WTC11 (cell line): ENCODE data around the gene SBSN. TPM values are rescaled to one million over a fixed set of nuclear protein-coding genes. Genes with fewer than 3 reads are reported as not detected.

Experiments used
- ATAC-seq: fragments of 200-7000 bp; cut with Tn5 transposase; 2 replicates; pipeline ENCODE4 v1.10.0; 2021; ENCODE audit warnings: mild to moderate bottlenecking, moderate library complexity
- CTCF ChIA-PET: fragments of 300-600 bp; sonication (Branson Sonifier 250); formaldehyde crosslinking; loops from one replicate; lab custom pipeline; 2021; ENCODE audit warnings: antibody characterized with exemption; lab: Charles Lee
- POLR2A ChIA-PET: fragments of 350-600 bp; sonication (Branson Sonifier 250); formaldehyde crosslinking; loops from one replicate; lab custom pipeline; 2021; ENCODE audit warnings: antibody characterized with exemption; lab: Charles Lee
- DNase-seq: peaks from one replicate; pipeline ENCODE4 v3.0.0; 2021; ENCODE audit warnings: low spot score
- H3K27ac Mint-ChIP-seq: 2 replicates; pipeline ENCODE4 v1.8.0; 2021; ENCODE audit warnings: mixed read lengths
- H3K27me3 Mint-ChIP-seq: 2 replicates; pipeline ENCODE4 v1.8.0; 2021; ENCODE audit warnings: low read depth, mild to moderate bottlenecking, moderate library complexity, mixed read lengths
- H3K36me3 Mint-ChIP-seq: 2 replicates; pipeline ENCODE4 v1.8.0; 2021; ENCODE audit warnings: mixed read lengths
- H3K4me1 Mint-ChIP-seq: 2 replicates; pipeline ENCODE4 v1.8.0; 2022; ENCODE audit warnings: mixed read lengths
- H3K4me3 Mint-ChIP-seq: 2 replicates; pipeline ENCODE4 v1.8.0; 2021; ENCODE audit warnings: mild to moderate bottlenecking, moderate library complexity, mixed read lengths
- H3K9me3 Mint-ChIP-seq: 2 replicates; pipeline ENCODE4 v1.8.0; 2021; ENCODE audit warnings: mixed read lengths
- ATF1 ChIP-seq: sonication (generic); formaldehyde crosslinking; IDR thresholded peaks from 2 replicates; pipeline ENCODE4 v1.8.1; 2023; ENCODE audit warnings: mild to moderate bottlenecking, moderate library complexity, missing genetic modification reagents
- CREB1 ChIP-seq: sonication (generic); formaldehyde crosslinking; IDR thresholded peaks from 2 replicates; pipeline ENCODE4 v1.8.0; 2023; ENCODE audit warnings: mild to moderate bottlenecking, missing genetic modification reagents
- ELF4 ChIP-seq: sonication (generic); formaldehyde crosslinking; IDR thresholded peaks from 2 replicates; pipeline ENCODE4 v1.8.1; 2022; ENCODE audit warnings: low read depth, mild to moderate bottlenecking, moderate library complexity, missing genetic modification reagents
- ESRRA ChIP-seq: sonication (generic); formaldehyde crosslinking; IDR thresholded peaks from 2 replicates; pipeline ENCODE4 v1.8.1; 2022; ENCODE audit warnings: mild to moderate bottlenecking, missing genetic modification reagents, borderline replicate concordance
- IRF2 ChIP-seq: sonication (generic); formaldehyde crosslinking; IDR thresholded peaks from 2 replicates; pipeline ENCODE4 v1.8.0; 2022; ENCODE audit warnings: low read depth, missing genetic modification reagents, borderline replicate concordance
- NFE2L1 ChIP-seq: sonication (generic); formaldehyde crosslinking; IDR thresholded peaks from 2 replicates; pipeline ENCODE4 v1.8.1; 2023; ENCODE audit warnings: missing genetic modification reagents
- RELA ChIP-seq: sonication (generic); formaldehyde crosslinking; IDR thresholded peaks from 2 replicates; pipeline ENCODE4 v1.8.1; 2022; ENCODE audit warnings: missing genetic modification reagents, mild to moderate bottlenecking, borderline replicate concordance
- TCF7 ChIP-seq: sonication (generic); formaldehyde crosslinking; IDR thresholded peaks from 2 replicates; pipeline ENCODE4 v1.8.0; 2022; ENCODE audit warnings: mild to moderate bottlenecking, low read depth, missing genetic modification reagents, moderate library complexity
- ZNF138 ChIP-seq: sonication (generic); formaldehyde crosslinking; conservative IDR thresholded peaks from 2 replicates; pipeline ENCODE4 v1.8.1; 2022; ENCODE audit warnings: mild to moderate bottlenecking, moderate library complexity, missing genetic modification reagents
- ZNF317 ChIP-seq: sonication (generic); formaldehyde crosslinking; IDR thresholded peaks from 2 replicates; pipeline ENCODE4 v1.8.1; 2023; ENCODE audit warnings: low read depth, mild to moderate bottlenecking, moderate library complexity, missing genetic modification reagents, borderline replicate concordance
- ZNF423 ChIP-seq: fragments of 250-450 bp; sonication (Bioruptor Pico); IDR thresholded peaks from 2 replicates; pipeline ENCODE4 v2.1.2; 2022; ENCODE audit warnings: mild to moderate bottlenecking, moderate library complexity
- total RNA-seq: library from RNA; stranded (reverse); gene quantifications from 3 replicates; pipeline ENCODE4 v1.2.3, GENCODE V29; 2021
- TF ChIP-seq, protein P1 (sequence below): fragments of 250-450 bp; sonication (Bioruptor Pico); IDR thresholded peaks from 2 replicates; pipeline ENCODE4 v2.1.2; 2022; ENCODE audit warnings: mild to moderate bottlenecking, moderate library complexity
- TF ChIP-seq, protein P2 (sequence below): sonication (generic); formaldehyde crosslinking; IDR thresholded peaks from 2 replicates; pipeline ENCODE4 v1.8.0; 2022; ENCODE audit warnings: mild to moderate bottlenecking, missing genetic modification reagents
- TF ChIP-seq, protein P3 (sequence below): sonication (generic); formaldehyde crosslinking; IDR thresholded peaks from 2 replicates; pipeline ENCODE4 v1.8.0; 2022; ENCODE audit warnings: mild to moderate bottlenecking, missing genetic modification reagents
- TF ChIP-seq, protein P4 (sequence below): sonication (generic); formaldehyde crosslinking; IDR thresholded peaks from 2 replicates; pipeline ENCODE4 v1.8.1; 2023; ENCODE audit warnings: mild to moderate bottlenecking, missing genetic modification reagents
- TF ChIP-seq, protein P5 (sequence below): fragments of 250-450 bp; sonication (Bioruptor Pico); IDR thresholded peaks from 2 replicates; pipeline ENCODE4 v1.9.0; 2021; ENCODE audit warnings: mild to moderate bottlenecking
- TF ChIP-seq, protein P6 (sequence below): sonication (generic); formaldehyde crosslinking; IDR thresholded peaks from 2 replicates; pipeline ENCODE4 v1.8.1; 2022; ENCODE audit warnings: missing genetic modification reagents, borderline replicate concordance
- TF ChIP-seq, protein P7 (sequence below): fragments of 250-450 bp; sonication (Bioruptor Pico); IDR thresholded peaks from 2 replicates; pipeline ENCODE4 v1.9.0; 2021; ENCODE audit warnings: mild to moderate bottlenecking

SBSN gene
- total RNA-seq, 1 experiment from 2014 or later, result 0.15 TPM

DNA sequence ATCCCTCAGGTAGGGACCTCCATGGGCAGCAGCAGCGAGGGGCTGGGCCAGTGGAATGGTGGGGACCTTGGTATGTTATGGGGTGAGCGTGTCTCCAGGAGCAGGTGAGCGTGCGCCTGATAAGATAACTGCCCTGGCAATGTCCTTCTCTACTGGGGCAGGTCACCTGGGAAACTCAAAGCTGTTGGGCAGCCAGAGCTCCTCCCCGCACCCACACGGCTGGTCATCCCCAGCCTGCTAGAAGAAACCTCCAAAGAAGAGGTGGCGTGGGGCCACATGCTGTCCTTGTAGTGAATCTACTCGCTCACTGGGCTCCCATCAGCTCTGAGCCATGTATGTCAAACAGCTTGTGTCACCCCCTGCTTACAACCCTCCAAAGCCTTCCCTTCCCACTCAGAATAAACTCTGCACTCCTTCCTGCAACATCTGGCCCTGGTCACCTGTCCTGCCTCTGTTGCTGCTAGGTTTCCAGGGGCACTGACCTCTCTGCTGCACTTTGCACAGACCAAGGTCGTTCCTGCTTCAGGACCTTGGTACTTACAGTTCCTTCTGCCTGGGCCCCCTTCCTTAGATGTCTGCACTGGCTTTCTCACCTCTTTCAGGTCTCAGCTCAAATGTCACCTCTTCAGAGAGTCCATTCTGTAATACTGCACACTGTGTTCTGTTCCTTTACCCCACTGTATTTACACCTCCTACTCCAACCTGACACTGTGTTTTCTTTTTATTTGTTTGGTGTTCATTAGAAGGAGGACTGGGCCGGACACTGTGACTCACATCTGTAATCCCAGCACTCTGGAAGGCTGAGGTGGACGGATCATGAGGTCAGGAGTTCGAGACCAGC is 37.1 kb upstream of the SBSN start (continued):
- no peak for TF ChIP-seq ZNF423 (CRISPR knock-in tag)
- TF ChIP-seq, protein P1, sequence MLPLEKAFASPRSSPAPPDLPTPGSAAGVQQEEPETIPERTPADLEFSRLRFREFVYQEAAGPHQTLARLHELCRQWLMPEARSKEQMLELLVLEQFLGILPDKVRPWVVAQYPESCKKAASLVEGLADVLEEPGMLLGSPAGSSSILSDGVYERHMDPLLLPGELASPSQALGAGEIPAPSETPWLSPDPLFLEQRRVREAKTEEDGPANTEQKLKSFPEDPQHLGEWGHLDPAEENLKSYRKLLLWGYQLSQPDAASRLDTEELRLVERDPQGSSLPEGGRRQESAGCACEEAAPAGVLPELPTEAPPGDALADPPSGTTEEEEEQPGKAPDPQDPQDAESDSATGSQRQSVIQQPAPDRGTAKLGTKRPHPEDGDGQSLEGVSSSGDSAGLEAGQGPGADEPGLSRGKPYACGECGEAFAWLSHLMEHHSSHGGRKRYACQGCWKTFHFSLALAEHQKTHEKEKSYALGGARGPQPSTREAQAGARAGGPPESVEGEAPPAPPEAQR (CRISPR knock-in tag), result no peak

DNA sequence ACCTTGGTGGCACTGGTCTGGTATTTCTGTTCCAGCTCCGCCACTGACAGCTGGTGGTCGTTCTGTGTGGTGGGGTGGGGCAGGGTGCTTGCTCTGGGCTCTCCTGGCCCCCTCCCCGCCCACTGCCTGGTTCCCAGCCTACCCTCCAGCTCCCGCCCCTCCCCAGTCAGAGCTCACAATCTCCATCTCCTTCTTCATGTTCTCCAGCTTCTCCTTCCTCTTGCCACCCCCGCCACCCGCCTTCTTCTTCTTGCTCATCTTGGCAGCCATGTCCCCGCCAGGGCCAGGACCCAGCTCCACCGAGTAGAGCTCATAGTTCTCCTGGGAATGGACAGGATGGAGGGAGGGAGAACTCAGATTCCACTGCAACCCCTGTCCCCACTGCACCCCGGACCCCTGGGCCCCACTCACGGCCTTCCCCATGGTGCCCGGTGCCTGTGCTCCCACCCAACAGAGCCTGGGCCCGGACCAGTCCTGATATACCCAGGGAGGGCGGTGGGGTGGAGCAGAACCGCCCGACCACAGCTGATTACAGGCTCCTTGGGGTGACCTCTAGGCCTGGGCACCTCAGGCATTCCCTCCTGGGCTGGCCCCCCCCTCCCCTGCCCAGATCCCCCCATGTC is 35.2 kb upstream of the SBSN start, which contains the start of gene ATP4A:
ATP4A (minus strand) TSS at position 452 of the 623 bp plus-strand sequence; CDS start at position 423, 29 bp downstream.
- H3K27ac Mint-ChIP-seq, result no peak within 1 kb of the TSS
- H3K36me3 Mint-ChIP-seq, result no peaks in the 10 kb centered on the region
- ChIA-PET CTCF (interaction anchor here (0.6 to 1.6 kb wide), 6 partner anchors 38 to 422 kb away, joined by 3 to 5 read pairs (median 3); partner anchors contain the start of gene COX6B1), POLR2A (no interaction called here)
- H3K27me3 Mint-ChIP-seq, result peaks cover 42% of the 10 kb centered on the region
- TF ChIP-seq IRF2 (CRISPR knock-in tag), result no peak
- TF ChIP-seq, protein P2, sequence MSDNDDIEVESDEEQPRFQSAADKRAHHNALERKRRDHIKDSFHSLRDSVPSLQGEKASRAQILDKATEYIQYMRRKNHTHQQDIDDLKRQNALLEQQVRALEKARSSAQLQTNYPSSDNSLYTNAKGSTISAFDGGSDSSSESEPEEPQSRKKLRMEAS (CRISPR knock-in tag), result no peak
- ATAC-seq (no peak), DNase-seq (no peak)
- H3K4me3 Mint-ChIP-seq, result no peak within 1 kb of the TSS
- no peaks in the 10 kb centered on the region for H3K9me3 Mint-ChIP-seq
- H3K4me1 Mint-ChIP-seq, result peaks cover 3% of the 10 kb centered on the region; the same call in 1 of the 2 replicates

DNA sequence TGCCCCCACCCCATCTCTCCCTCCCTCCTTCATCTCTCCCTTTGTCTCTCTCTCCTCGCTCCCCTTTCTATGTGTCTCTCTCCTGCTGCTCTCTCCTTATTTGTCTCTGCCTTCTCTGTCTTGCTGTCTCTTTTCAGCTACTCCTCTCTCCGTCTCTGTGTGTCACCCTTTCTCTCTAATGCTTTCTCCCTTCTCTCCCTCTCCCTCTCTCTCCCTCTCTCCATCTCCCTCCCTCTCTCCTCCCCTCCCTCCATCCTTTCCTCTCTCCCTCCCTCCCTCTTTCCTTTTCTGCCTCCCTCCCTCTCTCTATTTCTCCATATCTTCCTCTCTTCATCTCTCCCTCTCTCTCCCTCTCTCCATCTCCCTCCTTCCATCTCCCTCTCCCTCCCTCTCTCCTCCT is 34.7 kb upstream of the SBSN start:
- Mint-ChIP-seq H3K9me3 (no peaks in the 10 kb centered on the region), H3K4me1 (peaks cover 3% of the 10 kb centered on the region; the same call in 1 of the 2 replicates), H3K27ac (no peak overlapping the region), H3K36me3 (no peaks in the 10 kb centered on the region), H3K4me3 (no peak overlapping the region), H3K27me3 (peaks cover 41% of the 10 kb centered on the region)
- ChIA-PET POLR2A (no interaction called here), CTCF (interaction anchor here (0.6 to 1.6 kb wide), 6 partner anchors 38 to 421 kb away, joined by 3 to 5 read pairs (median 3); partner anchors contain the start of gene COX6B1)
- no peak for TF ChIP-seq ELF4 (CRISPR knock-in tag)
- TF ChIP-seq, protein P1 (CRISPR knock-in tag), result no peak
- TF ChIP-seq, protein P3, sequence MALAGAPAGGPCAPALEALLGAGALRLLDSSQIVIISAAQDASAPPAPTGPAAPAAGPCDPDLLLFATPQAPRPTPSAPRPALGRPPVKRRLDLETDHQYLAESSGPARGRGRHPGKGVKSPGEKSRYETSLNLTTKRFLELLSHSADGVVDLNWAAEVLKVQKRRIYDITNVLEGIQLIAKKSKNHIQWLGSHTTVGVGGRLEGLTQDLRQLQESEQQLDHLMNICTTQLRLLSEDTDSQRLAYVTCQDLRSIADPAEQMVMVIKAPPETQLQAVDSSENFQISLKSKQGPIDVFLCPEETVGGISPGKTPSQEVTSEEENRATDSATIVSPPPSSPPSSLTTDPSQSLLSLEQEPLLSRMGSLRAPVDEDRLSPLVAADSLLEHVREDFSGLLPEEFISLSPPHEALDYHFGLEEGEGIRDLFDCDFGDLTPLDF, result no peak
- no peak for TF ChIP-seq TCF7 (CRISPR knock-in tag)
- TF ChIP-seq, protein P4, sequence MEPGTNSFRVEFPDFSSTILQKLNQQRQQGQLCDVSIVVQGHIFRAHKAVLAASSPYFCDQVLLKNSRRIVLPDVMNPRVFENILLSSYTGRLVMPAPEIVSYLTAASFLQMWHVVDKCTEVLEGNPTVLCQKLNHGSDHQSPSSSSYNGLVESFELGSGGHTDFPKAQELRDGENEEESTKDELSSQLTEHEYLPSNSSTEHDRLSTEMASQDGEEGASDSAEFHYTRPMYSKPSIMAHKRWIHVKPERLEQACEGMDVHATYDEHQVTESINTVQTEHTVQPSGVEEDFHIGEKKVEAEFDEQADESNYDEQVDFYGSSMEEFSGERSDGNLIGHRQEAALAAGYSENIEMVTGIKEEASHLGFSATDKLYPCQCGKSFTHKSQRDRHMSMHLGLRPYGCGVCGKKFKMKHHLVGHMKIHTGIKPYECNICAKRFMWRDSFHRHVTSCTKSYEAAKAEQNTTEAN (CRISPR knock-in tag), result no peak
- TF ChIP-seq ZNF317 (CRISPR knock-in tag), result no peak
- TF ChIP-seq RELA (CRISPR knock-in tag), result no peak
- TF ChIP-seq ATF1 (CRISPR knock-in tag), result no peak
- TF ChIP-seq, protein P5, sequence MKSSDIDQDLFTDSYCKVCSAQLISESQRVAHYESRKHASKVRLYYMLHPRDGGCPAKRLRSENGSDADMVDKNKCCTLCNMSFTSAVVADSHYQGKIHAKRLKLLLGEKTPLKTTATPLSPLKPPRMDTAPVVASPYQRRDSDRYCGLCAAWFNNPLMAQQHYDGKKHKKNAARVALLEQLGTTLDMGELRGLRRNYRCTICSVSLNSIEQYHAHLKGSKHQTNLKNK, result no peak
- no peak for TF ChIP-seq NFE2L1 (CRISPR knock-in tag)
- TF ChIP-seq, protein P6, sequence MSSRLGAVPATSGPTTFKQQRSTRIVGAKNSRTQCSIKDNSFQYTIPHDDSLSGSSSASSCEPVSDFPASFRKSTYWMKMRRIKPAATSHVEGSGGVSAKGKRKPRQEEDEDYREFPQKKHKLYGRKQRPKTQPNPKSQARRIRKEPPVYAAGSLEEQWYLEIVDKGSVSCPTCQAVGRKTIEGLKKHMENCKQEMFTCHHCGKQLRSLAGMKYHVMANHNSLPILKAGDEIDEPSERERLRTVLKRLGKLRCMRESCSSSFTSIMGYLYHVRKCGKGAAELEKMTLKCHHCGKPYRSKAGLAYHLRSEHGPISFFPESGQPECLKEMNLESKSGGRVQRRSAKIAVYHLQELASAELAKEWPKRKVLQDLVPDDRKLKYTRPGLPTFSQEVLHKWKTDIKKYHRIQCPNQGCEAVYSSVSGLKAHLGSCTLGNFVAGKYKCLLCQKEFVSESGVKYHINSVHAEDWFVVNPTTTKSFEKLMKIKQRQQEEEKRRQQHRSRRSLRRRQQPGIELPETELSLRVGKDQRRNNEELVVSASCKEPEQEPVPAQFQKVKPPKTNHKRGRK (CRISPR knock-in tag), result no peak
- TF ChIP-seq ESRRA (CRISPR knock-in tag), result no peak
- TF ChIP-seq ZNF138 (CRISPR knock-in tag), result no peak
- TF ChIP-seq, protein P7, sequence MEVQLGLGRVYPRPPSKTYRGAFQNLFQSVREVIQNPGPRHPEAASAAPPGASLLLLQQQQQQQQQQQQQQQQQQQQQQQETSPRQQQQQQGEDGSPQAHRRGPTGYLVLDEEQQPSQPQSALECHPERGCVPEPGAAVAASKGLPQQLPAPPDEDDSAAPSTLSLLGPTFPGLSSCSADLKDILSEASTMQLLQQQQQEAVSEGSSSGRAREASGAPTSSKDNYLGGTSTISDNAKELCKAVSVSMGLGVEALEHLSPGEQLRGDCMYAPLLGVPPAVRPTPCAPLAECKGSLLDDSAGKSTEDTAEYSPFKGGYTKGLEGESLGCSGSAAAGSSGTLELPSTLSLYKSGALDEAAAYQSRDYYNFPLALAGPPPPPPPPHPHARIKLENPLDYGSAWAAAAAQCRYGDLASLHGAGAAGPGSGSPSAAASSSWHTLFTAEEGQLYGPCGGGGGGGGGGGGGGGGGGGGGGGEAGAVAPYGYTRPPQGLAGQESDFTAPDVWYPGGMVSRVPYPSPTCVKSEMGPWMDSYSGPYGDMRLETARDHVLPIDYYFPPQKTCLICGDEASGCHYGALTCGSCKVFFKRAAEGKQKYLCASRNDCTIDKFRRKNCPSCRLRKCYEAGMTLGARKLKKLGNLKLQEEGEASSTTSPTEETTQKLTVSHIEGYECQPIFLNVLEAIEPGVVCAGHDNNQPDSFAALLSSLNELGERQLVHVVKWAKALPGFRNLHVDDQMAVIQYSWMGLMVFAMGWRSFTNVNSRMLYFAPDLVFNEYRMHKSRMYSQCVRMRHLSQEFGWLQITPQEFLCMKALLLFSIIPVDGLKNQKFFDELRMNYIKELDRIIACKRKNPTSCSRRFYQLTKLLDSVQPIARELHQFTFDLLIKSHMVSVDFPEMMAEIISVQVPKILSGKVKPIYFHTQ (CRISPR knock-in tag), result no peak
- no peak for TF ChIP-seq CREB1
- ATAC-seq, result no peak
- no peak for DNase-seq
